ENCODE data around the gene SUPT6H.

DNA sequence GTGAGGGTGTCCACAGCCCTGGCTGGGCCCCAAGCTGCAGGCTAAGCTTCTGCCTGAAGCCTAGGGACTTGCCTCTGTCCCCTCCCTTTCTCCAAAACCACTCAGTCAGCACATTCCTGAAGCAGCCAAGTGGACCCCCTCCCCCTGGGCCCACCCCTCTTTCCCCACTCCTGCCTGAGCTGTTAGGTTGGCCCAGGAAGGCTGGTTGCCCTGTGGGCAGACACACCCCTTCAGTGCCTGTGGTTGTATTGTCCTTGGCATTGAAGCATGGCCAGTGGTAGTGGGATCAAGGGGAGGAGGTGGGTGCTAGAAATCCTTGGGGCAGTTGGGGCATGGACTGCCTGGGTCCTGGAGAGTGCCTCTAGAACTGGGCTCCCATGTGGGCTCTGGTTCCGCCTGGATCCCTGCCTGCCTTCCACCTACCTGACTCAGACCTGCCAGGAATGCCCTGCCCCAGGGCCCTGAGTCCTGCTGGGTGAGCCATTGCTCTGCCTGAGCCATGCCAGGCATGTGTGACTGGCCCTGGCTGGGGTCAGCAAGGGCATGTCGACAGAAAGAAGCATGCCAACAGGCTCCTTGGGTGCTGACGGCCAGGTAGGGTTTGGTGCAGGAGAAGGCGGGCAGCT is 83.9 kb downstream of the SUPT6H start:
- TF ChIP-seq CTCF (IDR thresholded peaks at IDR 0.05) = no peak
- TF ChIP-seq POLR2A (IDR thresholded peaks at IDR 0.05) = no peak
- no peak for TF ChIP-seq EP300 (IDR thresholded peaks at IDR 0.05)
